Measurements from ENCODE around the gene FOXA1. TPM values are rescaled to one million over a fixed set of nuclear protein-coding genes. Genes with fewer than 3 reads are reported as not detected.

The FOXA1 gene
- total RNA-seq (2014; rRNA removed; shearing (Covaris generic)): 1.5 and 2.5 TPM in 2 replicates

GRCh38 chr14:37594971-37595808 is at the start of gene FOXA1, which contains the start of gene TTC6:
TSS of gene FOXA1 (minus strand) at chr14:37595249. CDS start at chr14:37594972, 277 bp downstream.
TSS of gene TTC6 (plus strand) at chr14:37595629. CDS start at chr14:37622065, 26,436 bp downstream.
- no peaks in the 10 kb centered on the region for H3K9me3 ChIP-seq (replicated peaks)
- peak; percentile 48 to 62 for DNase-seq
- no peaks in the 10 kb centered on the region for H3K36me3 ChIP-seq
- no peak within 1 kb of the TSS for H3K27ac ChIP-seq
- H3K4me3 ChIP-seq: peak within 1 kb of the TSS; percentile 62
- no peaks in the 10 kb centered on the region for H3K4me1 ChIP-seq
- no peaks in the 10 kb centered on the region for H3K27me3 ChIP-seq

- no peaks in the 10 kb centered on the region for H3K36me3 ChIP-seq
- H3K9me3 ChIP-seq (replicated peaks): no peaks in the 10 kb centered on the region
- no peak overlapping the region for H3K4me3 ChIP-seq
- H3K27me3 ChIP-seq: no peaks in the 10 kb centered on the region
- peak overlapping the region; percentile 8; the same call in 1 of the 2 replicates for H3K27ac ChIP-seq
- peaks cover 12% of the 10 kb centered on the region for H3K4me1 ChIP-seq
- no peak for DNase-seq
Observed at GRCh38 chr14:37643701-37644100, 48.7 kb upstream of the FOXA1 start.

GRCh38 chr14:37642125-37642524 is 47.1 kb upstream of the FOXA1 start:
- Histone ChIP-seq H3K9me3 (replicated peaks) (no peaks in the 10 kb centered on the region), H3K4me3 (no peak overlapping the region), H3K27ac (no peak overlapping the region), H3K36me3 (no peaks in the 10 kb centered on the region), H3K27me3 (no peaks in the 10 kb centered on the region), H3K4me1 (peaks cover 12% of the 10 kb centered on the region)
- no peak for DNase-seq

GRCh38 chr14:37641117-37641516 is 46.1 kb upstream of the FOXA1 start:
- H3K4me1 ChIP-seq: peaks cover 12% of the 10 kb centered on the region
- peak in 1 of 2 experiments; percentile 9 for DNase-seq
- H3K27ac ChIP-seq: no peak overlapping the region
- H3K36me3 ChIP-seq: no peaks in the 10 kb centered on the region
- H3K4me3 ChIP-seq: no peak overlapping the region
- H3K27me3 ChIP-seq: no peaks in the 10 kb centered on the region
- H3K9me3 ChIP-seq (replicated peaks): no peaks in the 10 kb centered on the region

GRCh38 chr14:37638599-37638998 is 43.5 kb upstream of the FOXA1 start:
- Histone ChIP-seq H3K4me3 (no peak overlapping the region), H3K36me3 (no peaks in the 10 kb centered on the region), H3K27ac (no peak overlapping the region), H3K27me3 (no peaks in the 10 kb centered on the region), H3K9me3 (replicated peaks) (no peaks in the 10 kb centered on the region), H3K4me1 (peaks cover 4% of the 10 kb centered on the region)
- DNase-seq: no peak

- H3K9me3 ChIP-seq (replicated peaks): no peaks in the 10 kb centered on the region
- no peaks in the 10 kb centered on the region for H3K36me3 ChIP-seq
- H3K27me3 ChIP-seq: no peaks in the 10 kb centered on the region
- no peaks in the 10 kb centered on the region for H3K4me1 ChIP-seq
- no peak overlapping the region for H3K27ac ChIP-seq
- peak in 1 of 2 experiments; percentile 20 for DNase-seq
- no peak overlapping the region for H3K4me3 ChIP-seq
Observed at GRCh38 chr14:37637341-37637740, 42.3 kb upstream of the FOXA1 start.

- Histone ChIP-seq H3K4me1 (no peaks in the 10 kb centered on the region), H3K27me3 (no peaks in the 10 kb centered on the region), H3K9me3 (replicated peaks) (no peaks in the 10 kb centered on the region), H3K27ac (no peak overlapping the region), H3K36me3 (no peaks in the 10 kb centered on the region), H3K4me3 (no peak overlapping the region)
- DNase-seq: no peak
Observed at GRCh38 chr14:37625597-37626595, 30.8 kb upstream of the FOXA1 start.

GRCh38 chr14:37623971-37624370 is 28.9 kb upstream of the FOXA1 start:
- no peak for DNase-seq
- Histone ChIP-seq H3K27me3 (no peaks in the 10 kb centered on the region), H3K4me1 (no peaks in the 10 kb centered on the region), H3K9me3 (replicated peaks) (no peaks in the 10 kb centered on the region), H3K36me3 (no peaks in the 10 kb centered on the region), H3K4me3 (no peak overlapping the region), H3K27ac (no peak overlapping the region)

- Histone ChIP-seq H3K27ac (no peak overlapping the region), H3K27me3 (no peaks in the 10 kb centered on the region)
- no peak for DNase-seq
Observed at GRCh38 chr14:37623426-37623951, 28.4 kb upstream of the FOXA1 start.

GRCh38 chr14:37622231-37622923 is 27.3 kb upstream of the FOXA1 start:
- H3K27ac ChIP-seq: no peak overlapping the region
- H3K4me1 ChIP-seq: no peaks in the 10 kb centered on the region
- H3K9me3 ChIP-seq (replicated peaks): no peaks in the 10 kb centered on the region
- no peaks in the 10 kb centered on the region for H3K27me3 ChIP-seq
- DNase-seq: no peak
- no peaks in the 10 kb centered on the region for H3K36me3 ChIP-seq
- no peak overlapping the region for H3K4me3 ChIP-seq

More at GRCh38 chr14:37623426-37623951, 28.4 kb upstream of the FOXA1 start:
- Histone ChIP-seq H3K4me3 (no peak overlapping the region), H3K36me3 (no peaks in the 10 kb centered on the region), H3K9me3 (replicated peaks) (no peaks in the 10 kb centered on the region), H3K4me1 (no peaks in the 10 kb centered on the region)

GRCh38 chr14:37620856-37621255 is 25.8 kb upstream of the FOXA1 start:
- no peak overlapping the region for H3K27ac ChIP-seq

GRCh38 chr14:37618498-37619028 is 23.5 kb upstream of the FOXA1 start:
- no peak overlapping the region for H3K27ac ChIP-seq
- DNase-seq: no peak
- no peaks in the 10 kb centered on the region for H3K4me1 ChIP-seq
- peaks cover 12% of the 10 kb centered on the region; the same call in 1 of the 2 replicates for H3K9me3 ChIP-seq (replicated peaks)
- H3K27me3 ChIP-seq: no peaks in the 10 kb centered on the region
- no peaks in the 10 kb centered on the region for H3K36me3 ChIP-seq
- no peak overlapping the region for H3K4me3 ChIP-seq

More at GRCh38 chr14:37620856-37621255, 25.8 kb upstream of the FOXA1 start:
- Histone ChIP-seq H3K36me3 (no peaks in the 10 kb centered on the region), H3K27me3 (no peaks in the 10 kb centered on the region), H3K4me3 (no peak overlapping the region), H3K4me1 (no peaks in the 10 kb centered on the region), H3K9me3 (replicated peaks) (peaks cover 3% of the 10 kb centered on the region; the same call in 1 of the 2 replicates)
- no peak for DNase-seq

GRCh38 chr14:37617864-37618365 is 22.9 kb upstream of the FOXA1 start:
- peaks cover 12% of the 10 kb centered on the region; the same call in 1 of the 2 replicates for H3K9me3 ChIP-seq (replicated peaks)
- H3K27ac ChIP-seq: no peak overlapping the region
- H3K4me1 ChIP-seq: no peaks in the 10 kb centered on the region
- H3K27me3 ChIP-seq: no peaks in the 10 kb centered on the region
- H3K36me3 ChIP-seq: no peaks in the 10 kb centered on the region
- no peak for DNase-seq
- H3K4me3 ChIP-seq: no peak overlapping the region

All from SJCRH30 (cell line).